ENCODE data around the gene SELL. TPM values are rescaled to one million over a fixed set of nuclear protein-coding genes. Genes with fewer than 3 reads are reported as not detected.
A peak's percentile ranks its signal among the peaks of the same experiment; 100 is the strongest.

Gene SELL
- 0.52 and 0.58 TPM in 2 replicates for polyA plus RNA-seq (2012; rRNA removed)
- polyA plus RNA-seq (2012; cell fraction: cytosol; rRNA removed) = 0.67 and 0.72 TPM in 2 replicates
- polyA plus RNA-seq (2012; cell fraction: nucleus; rRNA removed) = 0.16 and 0.23 TPM in 2 replicates

DNA sequence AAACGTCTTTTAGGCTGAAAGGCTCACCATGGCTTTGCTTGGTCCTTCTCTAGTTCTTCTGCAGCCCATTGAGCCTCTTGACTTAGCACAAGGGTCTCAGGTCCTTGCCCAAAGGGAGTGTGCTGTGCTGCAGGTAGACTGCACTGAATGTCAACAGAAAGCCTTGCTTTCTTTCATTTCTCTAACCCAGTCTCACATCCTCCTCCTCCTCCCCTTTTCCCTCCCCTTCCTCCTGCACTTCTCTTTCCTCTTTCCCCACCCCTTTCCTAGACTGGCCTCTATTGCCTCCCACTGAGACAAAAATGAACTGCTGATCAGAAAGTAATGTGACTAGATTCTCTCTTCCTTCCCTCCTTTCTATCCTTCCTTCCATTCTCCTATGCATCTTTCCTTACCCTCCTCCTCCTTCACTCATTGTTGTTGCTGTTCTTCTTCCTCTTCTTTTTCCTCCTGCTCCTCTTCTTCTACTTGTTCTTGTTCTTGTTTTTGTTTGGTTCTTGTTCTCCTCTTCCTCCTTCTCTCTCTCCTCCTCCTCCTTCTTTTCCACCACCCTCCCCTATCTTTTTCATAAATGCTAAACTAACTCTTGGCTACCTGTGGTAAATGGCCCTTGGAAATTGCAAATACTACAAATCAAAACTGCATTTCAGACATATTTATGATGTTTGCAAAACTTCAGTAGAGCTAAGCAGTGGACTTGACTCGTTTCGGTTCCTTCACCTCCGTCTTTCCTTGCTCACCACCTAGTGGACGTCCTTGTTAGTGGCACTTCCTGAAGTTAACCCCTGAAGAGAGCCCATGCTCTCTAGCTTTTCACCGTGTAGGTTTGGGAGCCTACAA lies at the start of gene SELL:
Gene SELL (minus strand): TSS at position 152 of the 840 bp plus-strand sequence. CDS start 122 bp downstream, at position 30.
- no peaks in the 10 kb centered on the region for H3K9me2 ChIP-seq
- H3K4me1 ChIP-seq (ENCODE audit: control insufficient read depth in 1 of 2, insufficient read depth in 2 of 2, low read depth in 1 of 2, low read length in 1 of 2) = no peaks in the 10 kb centered on the region
- POLR2A ChIA-PET = no interaction called here
- WGBS (ENCODE audit: low lambda C conversion rate) = 6% methylated on average over 6 of the region's 6 CpGs
- H3K27me3 ChIP-seq (ENCODE audit: insufficient read depth) = no peaks in the 10 kb centered on the region
- peak within 1 kb of the TSS; percentile 61 for H3K4me2 ChIP-seq
- no peak for TF ChIP-seq SIN3A (IDR thresholded peaks at IDR 0.05; ENCODE audit: borderline replicate concordance, low read depth, low read length)
- peak; percentile 65 for TF ChIP-seq SMC3 (IDR thresholded peaks at IDR 0.05; ENCODE audit: low read depth, low read length)
- no peak for TF ChIP-seq FOXM1 (IDR thresholded peaks at IDR 0.05; ENCODE audit: low read depth)
- no peak for TF ChIP-seq MXI1 (IDR thresholded peaks at IDR 0.05; ENCODE audit: low read depth, low read length)
- peak; percentile 69 for TF ChIP-seq ELF1 (IDR thresholded peaks at IDR 0.05)
- TF ChIP-seq, protein P1, sequence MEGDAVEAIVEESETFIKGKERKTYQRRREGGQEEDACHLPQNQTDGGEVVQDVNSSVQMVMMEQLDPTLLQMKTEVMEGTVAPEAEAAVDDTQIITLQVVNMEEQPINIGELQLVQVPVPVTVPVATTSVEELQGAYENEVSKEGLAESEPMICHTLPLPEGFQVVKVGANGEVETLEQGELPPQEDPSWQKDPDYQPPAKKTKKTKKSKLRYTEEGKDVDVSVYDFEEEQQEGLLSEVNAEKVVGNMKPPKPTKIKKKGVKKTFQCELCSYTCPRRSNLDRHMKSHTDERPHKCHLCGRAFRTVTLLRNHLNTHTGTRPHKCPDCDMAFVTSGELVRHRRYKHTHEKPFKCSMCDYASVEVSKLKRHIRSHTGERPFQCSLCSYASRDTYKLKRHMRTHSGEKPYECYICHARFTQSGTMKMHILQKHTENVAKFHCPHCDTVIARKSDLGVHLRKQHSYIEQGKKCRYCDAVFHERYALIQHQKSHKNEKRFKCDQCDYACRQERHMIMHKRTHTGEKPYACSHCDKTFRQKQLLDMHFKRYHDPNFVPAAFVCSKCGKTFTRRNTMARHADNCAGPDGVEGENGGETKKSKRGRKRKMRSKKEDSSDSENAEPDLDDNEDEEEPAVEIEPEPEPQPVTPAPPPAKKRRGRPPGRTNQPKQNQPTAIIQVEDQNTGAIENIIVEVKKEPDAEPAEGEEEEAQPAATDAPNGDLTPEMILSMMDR (IDR thresholded peaks at IDR 0.05) = peak; percentile 74
- peak; percentile 66 for TF ChIP-seq RAD21 (IDR thresholded peaks at IDR 0.05; ENCODE audit: low read length)
- peak within 1 kb of the TSS; percentile 18 to 54; a peak in 3 of 4 replicates for H3K4me3 ChIP-seq (ENCODE audit: low read depth in 2 of 2, low read length in 1 of 2)
- no peaks in the 10 kb centered on the region for H3K79me2 ChIP-seq (ENCODE audit: insufficient read depth)
- no peak within 1 kb of the TSS for H3K9ac ChIP-seq
- H2AFZ ChIP-seq (ENCODE audit: low read depth) = peak within 1 kb of the TSS; percentile 81
- H3K27ac ChIP-seq (ENCODE audit: low read depth in 2 of 2, low read length in 1 of 2) = no peak within 1 kb of the TSS
- CTCF ChIA-PET = interaction anchor here (0.6 to 2.3 kb wide), 19 partner anchors 10 to 1105 kb away, joined by 3 to 11 read pairs (median 4); partner anchors contain the start of gene F5
- DNase-seq = peak; percentile 30
- H4K20me1 ChIP-seq (ENCODE audit: insufficient read depth) = no peaks in the 10 kb centered on the region
- H3K9me3 ChIP-seq = no peaks in the 10 kb centered on the region
- no peaks in the 10 kb centered on the region for H3K36me3 ChIP-seq (replicated peaks in 1 of 2; ENCODE audit: control insufficient read depth in 1 of 2, insufficient read depth in 2 of 2, low read length in 1 of 2)
- H3F3A ChIP-seq (replicated peaks; ENCODE audit: insufficient read depth) = peaks cover 4% of the 10 kb centered on the region

DNA sequence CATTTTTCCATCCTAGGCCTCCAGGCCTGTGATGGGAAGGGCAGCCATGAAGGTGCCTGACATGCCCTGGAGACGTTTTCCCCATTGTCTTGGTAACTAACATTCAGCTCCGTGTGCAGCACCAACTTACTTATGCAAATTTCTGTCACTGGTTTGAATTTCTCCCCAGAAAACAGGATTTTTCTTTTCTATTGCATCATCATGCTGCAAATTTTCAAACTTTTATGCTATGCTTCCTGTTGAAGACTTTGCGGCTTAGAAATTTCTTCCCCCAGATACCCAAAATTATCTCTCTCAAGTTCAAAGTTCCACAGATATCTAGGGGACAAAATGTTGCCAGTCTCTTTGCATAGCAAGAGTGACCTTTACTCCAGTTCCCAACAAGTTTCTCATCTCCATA lies 47.6 kb upstream of the SELL start:
- POLR2A ChIA-PET = no interaction called here
- WGBS (ENCODE audit: low lambda C conversion rate) = 63% methylated on average over 3 of the region's 3 CpGs
- no peak overlapping the region for H2AFZ ChIP-seq (ENCODE audit: low read depth)
- H3K79me2 ChIP-seq (ENCODE audit: insufficient read depth) = no peaks in the 10 kb centered on the region
- TF ChIP-seq RFX5 (IDR thresholded peaks at IDR 0.05; ENCODE audit: low read length) (no peak), CHD2 (IDR thresholded peaks at IDR 0.05; ENCODE audit: low read length, partially characterized antibody) (no peak), FOXM1 (IDR thresholded peaks at IDR 0.05; ENCODE audit: low read depth) (no peak), SIN3A (IDR thresholded peaks at IDR 0.05; ENCODE audit: borderline replicate concordance, low read depth, low read length) (no peak), FOSL2 (IDR thresholded peaks at IDR 0.05; ENCODE audit: borderline replicate concordance, low read depth) (no peak), TCF12 (IDR thresholded peaks at IDR 0.05) (no peak)
- TF ChIP-seq, protein P2, sequence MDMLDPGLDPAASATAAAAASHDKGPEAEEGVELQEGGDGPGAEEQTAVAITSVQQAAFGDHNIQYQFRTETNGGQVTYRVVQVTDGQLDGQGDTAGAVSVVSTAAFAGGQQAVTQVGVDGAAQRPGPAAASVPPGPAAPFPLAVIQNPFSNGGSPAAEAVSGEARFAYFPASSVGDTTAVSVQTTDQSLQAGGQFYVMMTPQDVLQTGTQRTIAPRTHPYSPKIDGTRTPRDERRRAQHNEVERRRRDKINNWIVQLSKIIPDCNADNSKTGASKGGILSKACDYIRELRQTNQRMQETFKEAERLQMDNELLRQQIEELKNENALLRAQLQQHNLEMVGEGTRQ (IDR thresholded peaks at IDR 0.05; ENCODE audit: borderline replicate concordance, low read depth, low read length) = no peak
- TF ChIP-seq, protein P3, sequence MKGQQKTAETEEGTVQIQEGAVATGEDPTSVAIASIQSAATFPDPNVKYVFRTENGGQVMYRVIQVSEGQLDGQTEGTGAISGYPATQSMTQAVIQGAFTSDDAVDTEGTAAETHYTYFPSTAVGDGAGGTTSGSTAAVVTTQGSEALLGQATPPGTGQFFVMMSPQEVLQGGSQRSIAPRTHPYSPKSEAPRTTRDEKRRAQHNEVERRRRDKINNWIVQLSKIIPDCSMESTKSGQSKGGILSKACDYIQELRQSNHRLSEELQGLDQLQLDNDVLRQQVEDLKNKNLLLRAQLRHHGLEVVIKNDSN (IDR thresholded peaks at IDR 0.05; ENCODE audit: borderline replicate concordance, low read depth) = no peak
- CTCF ChIA-PET = no interaction called here
- no peak overlapping the region for H3K9ac ChIP-seq
- no peaks in the 10 kb centered on the region for H3K27me3 ChIP-seq (ENCODE audit: insufficient read depth)
- no peaks in the 10 kb centered on the region for H3K9me2 ChIP-seq
- no peak overlapping the region for H3K4me3 ChIP-seq (ENCODE audit: low read depth in 2 of 2, low read length in 1 of 2)
- no peak for DNase-seq
- no peaks in the 10 kb centered on the region for H3K9me3 ChIP-seq
- no peak overlapping the region for H3K27ac ChIP-seq (ENCODE audit: low read depth in 2 of 2, low read length in 1 of 2)
- no peak overlapping the region for H3K4me2 ChIP-seq
- H3F3A ChIP-seq (replicated peaks; ENCODE audit: insufficient read depth) = no peaks in the 10 kb centered on the region
- H3K4me1 ChIP-seq (ENCODE audit: control insufficient read depth in 1 of 2, insufficient read depth in 2 of 2, low read depth in 1 of 2, low read length in 1 of 2) = no peaks in the 10 kb centered on the region
- no peaks in the 10 kb centered on the region for H4K20me1 ChIP-seq (ENCODE audit: insufficient read depth)
- H3K36me3 ChIP-seq (replicated peaks in 1 of 2; ENCODE audit: control insufficient read depth in 1 of 2, insufficient read depth in 2 of 2, low read length in 1 of 2) = no peaks in the 10 kb centered on the region
